Neural progenitor cell (in vitro differentiated cells): Measurements from ENCODE around the gene MACROD2. TPM values are rescaled to one million over a fixed set of nuclear protein-coding genes. Genes with fewer than 3 reads are reported as not detected.

Experiments used
- DNase-seq: peaks from one replicate; pipeline ENCODE4 v3.0.0-alpha.2; 2016; ENCODE audit warnings: low spot score
- H2AFZ ChIP-seq: fragments of 200-600 bp; sonication (generic); replicated peaks from 2 replicates; pipeline ENCODE4 v1.6.1; 2016; ENCODE audit warnings: antibody characterized with exemption
- H3F3A ChIP-seq: fragments of 200-600 bp; sonication (generic); 2 replicates; pipeline ENCODE4 v1.6.1; 2016; ENCODE audit warnings: antibody characterized with exemption, low read depth
- H3K27ac ChIP-seq: fragments of 200-600 bp; sonication (generic); 2 replicates; pipeline ENCODE4 v1.5.1; 2016; ENCODE audit warnings: mild to moderate bottlenecking
- H3K27me3 ChIP-seq: fragments of 200-600 bp; sonication (generic); 2 replicates; pipeline ENCODE4 v1.6.1; 2016; ENCODE audit warnings: mild to moderate bottlenecking, moderate library complexity
- H3K36me3 ChIP-seq: fragments of 200-600 bp; sonication (generic); 2 replicates; pipeline ENCODE4 v1.5.1; 2016
- H3K4me1 ChIP-seq: fragments of 200-600 bp; sonication (generic); 2 replicates; pipeline ENCODE4 v1.6.1; 2016; ENCODE audit warnings: mixed run types
- H3K4me2 ChIP-seq: fragments of 200-600 bp; sonication (generic); 2 replicates; pipeline ENCODE4 v1.6.1; 2016
- H3K4me3 ChIP-seq: fragments of 200-600 bp; sonication (generic); 2 replicates; pipeline ENCODE4 v1.5.1; 2016
- H3K79me2 ChIP-seq: fragments of 200-600 bp; sonication (generic); 2 replicates; pipeline ENCODE4 v1.6.1; 2016; ENCODE audit warnings: low read depth
- H3K9ac ChIP-seq: fragments of 200-600 bp; sonication (generic); 2 replicates; pipeline ENCODE4 v1.6.1; 2016
- H3K9me3 ChIP-seq: fragments of 200-600 bp; sonication (generic); 2 replicates; pipeline ENCODE4 v1.5.1; 2016; ENCODE audit warnings: low read depth
- H4K20me1 ChIP-seq: fragments of 200-600 bp; sonication (generic); 2 replicates; pipeline ENCODE4 v1.6.1; 2016; ENCODE audit warnings: low read depth
- H3K27ac Mint-ChIP-seq: 3 replicates; pipeline ENCODE4 v1.8.0; 2021; ENCODE audit warnings: mixed read lengths
- H3K27me3 Mint-ChIP-seq: 2 replicates; pipeline ENCODE4 v1.8.0; 2022; ENCODE audit warnings: low read depth, mild to moderate bottlenecking, inconsistent platforms, moderate library complexity, mixed read lengths; ENCODE audit not compliant: insufficient read depth
- H3K36me3 Mint-ChIP-seq: 3 replicates; pipeline ENCODE4 v1.8.0; 2021; ENCODE audit warnings: mixed read lengths
- H3K4me1 Mint-ChIP-seq: 3 replicates; pipeline ENCODE4 v1.8.0; 2021; ENCODE audit warnings: mixed read lengths
- H3K4me3 Mint-ChIP-seq: 3 replicates; pipeline ENCODE4 v1.8.0; 2021; ENCODE audit warnings: mild to moderate bottlenecking, moderate library complexity, mixed read lengths
- H3K9me3 Mint-ChIP-seq: 3 replicates; pipeline ENCODE4 v1.8.0; 2020; ENCODE audit warnings: mixed read lengths
- EZH2 ChIP-seq: fragments of 200-600 bp; sonication (generic); IDR thresholded peaks from 2 replicates; pipeline ENCODE4 v1.6.1; 2017; ENCODE audit warnings: antibody characterized with exemption, mild to moderate bottlenecking, moderate library complexity
- EZH2phosphoT487 ChIP-seq: fragments of 200-600 bp; sonication (generic); IDR thresholded peaks from 2 replicates; pipeline ENCODE4 v1.6.1; 2017; ENCODE audit warnings: antibody characterized with exemption
- total RNA-seq: library from RNA; depleted of rRNA; stranded (reverse); fragments of >200 nt; gene quantifications from 2 replicates; pipeline ENCODE4 v1.2.3, GENCODE V29; 2015; ENCODE audit warnings: low replicate concordance
- TF ChIP-seq, protein P1 (sequence below): fragments of 200-600 bp; sonication (generic); IDR thresholded peaks from 2 replicates; pipeline ENCODE4 v1.5.1; 2017; ENCODE audit warnings: antibody characterized with exemption, mild to moderate bottlenecking

The MACROD2 gene
- total RNA-seq, 1 donor from 2014 or later = 11.9 TPM

DNA sequence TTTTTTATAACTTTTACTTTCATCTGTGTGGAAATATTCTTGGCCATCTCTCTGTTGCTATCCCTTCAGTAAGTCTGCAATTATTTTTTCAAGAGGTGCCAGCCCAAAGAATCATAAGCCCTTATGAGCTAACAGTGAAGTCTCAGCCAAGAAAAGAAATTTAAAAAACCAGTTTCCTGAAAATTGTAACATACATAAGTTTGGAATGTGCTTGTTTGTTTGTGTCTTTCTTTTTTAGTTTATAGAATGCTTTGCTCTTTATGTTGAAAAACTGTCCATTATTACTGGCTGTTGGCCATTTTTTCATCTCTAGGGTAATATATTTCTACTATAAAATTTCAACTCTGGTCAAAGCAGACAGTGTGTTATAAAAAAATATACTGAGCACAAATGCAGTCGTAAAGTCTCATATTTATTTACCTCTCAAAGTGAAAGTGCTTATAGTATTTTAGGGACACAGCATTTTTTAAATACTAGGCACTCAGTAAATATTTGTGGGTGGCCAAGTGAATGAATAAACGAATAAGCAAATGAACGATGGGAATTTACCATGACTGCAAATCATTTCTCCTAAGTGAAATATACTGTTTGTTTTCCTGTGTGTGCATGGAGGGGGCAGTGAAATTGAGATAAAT is 1918.2 kb downstream of the MACROD2 start:
- H3F3A ChIP-seq = no peaks in the 10 kb centered on the region
- H3K9me3 ChIP-seq = no peaks in the 10 kb centered on the region
- no peak overlapping the region for H3K9ac ChIP-seq
- H3K4me3 Mint-ChIP-seq = no peak overlapping the region
- H3K27me3 ChIP-seq = no peaks in the 10 kb centered on the region
- DNase-seq = no peak
- no peak overlapping the region for H3K27ac ChIP-seq
- H2AFZ ChIP-seq = no peak overlapping the region
- H3K9me3 Mint-ChIP-seq = peaks cover 2% of the 10 kb centered on the region
- H3K4me1 ChIP-seq = no peaks in the 10 kb centered on the region
- no peaks in the 10 kb centered on the region for H3K79me2 ChIP-seq
- no peaks in the 10 kb centered on the region for H3K36me3 ChIP-seq
- H3K36me3 Mint-ChIP-seq = no peaks in the 10 kb centered on the region
- no peak overlapping the region for H3K27ac Mint-ChIP-seq
- peaks cover 4% of the 10 kb centered on the region for H3K4me1 Mint-ChIP-seq
- no peak overlapping the region for H3K4me3 ChIP-seq
- H3K4me2 ChIP-seq = no peak overlapping the region
- H3K27me3 Mint-ChIP-seq = peaks cover 4% of the 10 kb centered on the region
- TF ChIP-seq, protein P1, sequence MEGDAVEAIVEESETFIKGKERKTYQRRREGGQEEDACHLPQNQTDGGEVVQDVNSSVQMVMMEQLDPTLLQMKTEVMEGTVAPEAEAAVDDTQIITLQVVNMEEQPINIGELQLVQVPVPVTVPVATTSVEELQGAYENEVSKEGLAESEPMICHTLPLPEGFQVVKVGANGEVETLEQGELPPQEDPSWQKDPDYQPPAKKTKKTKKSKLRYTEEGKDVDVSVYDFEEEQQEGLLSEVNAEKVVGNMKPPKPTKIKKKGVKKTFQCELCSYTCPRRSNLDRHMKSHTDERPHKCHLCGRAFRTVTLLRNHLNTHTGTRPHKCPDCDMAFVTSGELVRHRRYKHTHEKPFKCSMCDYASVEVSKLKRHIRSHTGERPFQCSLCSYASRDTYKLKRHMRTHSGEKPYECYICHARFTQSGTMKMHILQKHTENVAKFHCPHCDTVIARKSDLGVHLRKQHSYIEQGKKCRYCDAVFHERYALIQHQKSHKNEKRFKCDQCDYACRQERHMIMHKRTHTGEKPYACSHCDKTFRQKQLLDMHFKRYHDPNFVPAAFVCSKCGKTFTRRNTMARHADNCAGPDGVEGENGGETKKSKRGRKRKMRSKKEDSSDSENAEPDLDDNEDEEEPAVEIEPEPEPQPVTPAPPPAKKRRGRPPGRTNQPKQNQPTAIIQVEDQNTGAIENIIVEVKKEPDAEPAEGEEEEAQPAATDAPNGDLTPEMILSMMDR = no peak
- TF ChIP-seq EZH2 (no peak), EZH2phosphoT487 (no peak)
- H4K20me1 ChIP-seq = no peaks in the 10 kb centered on the region

- Histone ChIP-seq H3K4me3 (no peak overlapping the region), H3K27me3 (no peaks in the 10 kb centered on the region), H3K9ac (no peak overlapping the region), H3F3A (no peaks in the 10 kb centered on the region), H2AFZ (no peak overlapping the region), H3K9me3 (no peaks in the 10 kb centered on the region), H3K27ac (no peak overlapping the region), H3K4me2 (no peak overlapping the region), H3K4me1 (no peaks in the 10 kb centered on the region), H4K20me1 (no peaks in the 10 kb centered on the region), H3K79me2 (no peaks in the 10 kb centered on the region), H3K36me3 (no peaks in the 10 kb centered on the region)
- Mint-ChIP-seq H3K27me3 (peaks cover 4% of the 10 kb centered on the region), H3K4me3 (no peak overlapping the region), H3K27ac (no peak overlapping the region), H3K36me3 (no peaks in the 10 kb centered on the region), H3K4me1 (peaks cover 4% of the 10 kb centered on the region), H3K9me3 (peaks cover 3% of the 10 kb centered on the region)
- DNase-seq = no peak
- TF ChIP-seq, protein P1 = no peak
- TF ChIP-seq EZH2 (no peak), EZH2phosphoT487 (no peak)
Observed at GRCh38 chr20:15916623-15917022, 1921.3 kb downstream of the MACROD2 start.

DNA sequence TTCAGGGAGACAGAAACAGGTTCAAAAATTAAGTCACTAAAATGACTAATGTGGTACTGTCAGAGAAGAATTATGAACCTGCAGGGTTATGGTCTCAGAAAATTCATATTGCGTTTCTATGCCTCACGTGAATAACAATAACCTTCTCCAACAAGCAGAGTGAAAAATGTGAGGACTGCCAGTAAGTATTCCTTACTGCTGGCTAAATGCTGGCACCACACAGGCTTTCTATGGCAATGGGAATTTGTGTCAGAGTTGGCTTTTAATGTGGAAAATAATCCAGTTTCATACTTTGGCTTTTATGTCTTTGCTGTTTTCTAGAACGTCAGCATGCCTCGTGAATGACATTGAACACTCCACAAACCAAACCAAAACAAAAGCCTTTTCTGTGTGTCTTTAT is 1922.0 kb downstream of the MACROD2 start:
- no peaks in the 10 kb centered on the region for H3K79me2 ChIP-seq
- no peak overlapping the region for H2AFZ ChIP-seq
- H3K4me3 Mint-ChIP-seq = no peak overlapping the region
- H3K9ac ChIP-seq = no peak overlapping the region
- H3K27ac Mint-ChIP-seq = no peak overlapping the region
- H3K4me3 ChIP-seq = no peak overlapping the region
- H3K36me3 ChIP-seq = no peaks in the 10 kb centered on the region
- no peak for DNase-seq
- H3K9me3 ChIP-seq = no peaks in the 10 kb centered on the region
- H3F3A ChIP-seq = no peaks in the 10 kb centered on the region
- TF ChIP-seq, protein P1 = no peak
- TF ChIP-seq EZH2 (no peak), EZH2phosphoT487 (no peak)
- H4K20me1 ChIP-seq = no peaks in the 10 kb centered on the region
- peaks cover under 1% of the 10 kb centered on the region for H3K36me3 Mint-ChIP-seq
- no peak overlapping the region for H3K4me2 ChIP-seq
- H3K27me3 ChIP-seq = no peaks in the 10 kb centered on the region
- H3K9me3 Mint-ChIP-seq = peaks cover 3% of the 10 kb centered on the region
- no peaks in the 10 kb centered on the region for H3K4me1 ChIP-seq
- no peak overlapping the region for H3K27ac ChIP-seq
- H3K27me3 Mint-ChIP-seq = peaks cover 4% of the 10 kb centered on the region
- peaks cover 4% of the 10 kb centered on the region for H3K4me1 Mint-ChIP-seq
